LNCAP (cell line): ENCODE data around the gene EVC2.

Experiments
- CTCF ChIP-seq: fragments of 450-650 bp; IDR thresholded peaks from 2 replicates; pipeline ENCODE4 v1.5.1; 2017; ENCODE audit warnings: mild to moderate bottlenecking

The EVC2 gene

DNA sequence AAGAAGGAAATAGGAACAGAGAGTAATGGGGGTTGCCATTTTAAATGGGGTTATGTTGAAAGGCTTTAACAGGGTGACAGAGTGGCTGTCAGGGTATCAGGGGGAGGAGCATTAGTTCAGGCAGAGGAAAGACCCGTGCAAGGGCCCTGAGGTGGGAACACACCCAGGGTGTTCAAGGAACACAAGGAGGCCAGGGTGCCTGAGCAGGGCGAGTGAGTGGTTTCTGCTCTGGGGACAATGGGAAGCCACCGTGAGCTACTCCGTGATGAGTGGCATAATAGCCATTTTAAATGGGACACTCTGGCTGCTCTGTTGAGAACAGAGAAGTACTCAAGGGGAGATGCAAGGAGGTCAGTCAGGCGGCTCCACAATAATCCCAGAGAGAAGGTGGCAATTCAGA is 4.5 kb downstream of the EVC2 start:
- TF ChIP-seq CTCF = no peak

DNA sequence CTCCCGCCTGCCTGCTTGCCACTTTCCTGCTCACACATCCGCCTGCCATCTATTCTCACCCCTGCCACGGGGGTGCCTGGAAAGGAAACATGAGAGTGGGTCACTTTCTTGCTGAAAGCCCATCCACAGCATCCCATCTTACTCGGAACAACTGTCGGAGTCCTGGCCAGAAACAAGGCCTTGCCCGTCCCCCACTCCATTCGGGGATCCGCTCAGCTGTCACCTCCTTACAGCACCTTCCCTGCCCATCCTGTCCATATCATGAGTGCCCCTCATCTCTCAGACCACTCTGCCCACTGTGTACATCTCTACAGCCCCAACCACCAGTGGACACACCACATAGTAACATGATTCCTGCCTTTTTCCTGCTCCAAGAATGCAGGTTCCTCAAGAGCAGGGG is 6.4 kb downstream of the EVC2 start:
- no peak for TF ChIP-seq CTCF

GRCh38 chr4:5700459-5700858 is 7.9 kb downstream of the EVC2 start:
- TF ChIP-seq CTCF = no peak

DNA sequence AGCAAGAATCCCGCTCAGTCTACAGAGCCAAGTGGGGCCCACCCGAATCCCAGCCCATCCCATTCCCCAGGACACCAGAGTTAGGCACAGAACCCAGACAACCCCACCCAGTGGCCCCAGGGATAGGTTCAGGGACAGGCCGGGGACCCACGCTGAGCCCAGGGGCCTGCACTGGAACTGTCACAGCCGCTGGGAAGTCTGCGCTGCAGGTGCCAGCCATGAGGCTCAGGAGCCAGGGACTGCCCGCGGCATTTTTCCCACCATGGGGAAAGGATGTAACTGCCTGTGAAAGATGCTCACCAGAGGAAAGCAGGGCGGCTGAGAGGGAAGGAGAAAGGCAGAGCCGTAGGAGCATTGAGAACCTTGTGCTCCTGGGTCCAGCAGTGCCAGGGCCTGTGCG is 12.0 kb downstream of the EVC2 start:
- TF ChIP-seq CTCF = no peak

- no peak for TF ChIP-seq CTCF
Measured at GRCh38 chr4:5693871-5694270, 14.5 kb downstream of the EVC2 start.

DNA sequence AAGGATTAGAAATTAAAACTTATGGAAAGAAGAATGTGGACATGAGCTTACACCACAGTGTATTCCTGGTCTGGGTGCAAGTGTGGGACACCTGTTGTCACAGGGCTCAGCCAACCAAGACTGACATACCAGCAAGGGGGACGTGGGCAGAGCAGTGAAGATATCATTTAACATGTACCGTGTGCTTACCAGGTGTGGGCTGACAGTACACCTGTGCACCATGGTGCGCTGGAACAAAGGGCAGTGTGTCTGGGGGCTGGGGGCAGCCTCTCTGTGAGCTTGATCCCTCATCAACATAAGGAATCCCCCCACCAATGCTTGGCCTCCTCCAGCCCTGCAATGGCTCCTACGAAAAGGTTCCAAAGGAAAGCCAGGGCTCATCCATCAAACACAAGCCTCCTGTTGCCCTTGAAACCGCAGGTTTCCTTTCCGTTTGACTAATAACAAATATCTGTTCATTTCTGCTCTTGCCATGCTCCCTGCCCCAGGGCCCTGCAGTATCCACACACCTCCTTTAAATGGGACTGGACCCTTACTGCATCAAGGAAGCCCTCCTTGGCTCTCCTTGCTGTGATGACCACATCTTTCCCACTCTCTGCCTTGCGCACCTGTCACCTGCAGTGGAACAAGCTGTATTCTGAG is 16.7 kb downstream of the EVC2 start:
- no peak for TF ChIP-seq CTCF

DNA sequence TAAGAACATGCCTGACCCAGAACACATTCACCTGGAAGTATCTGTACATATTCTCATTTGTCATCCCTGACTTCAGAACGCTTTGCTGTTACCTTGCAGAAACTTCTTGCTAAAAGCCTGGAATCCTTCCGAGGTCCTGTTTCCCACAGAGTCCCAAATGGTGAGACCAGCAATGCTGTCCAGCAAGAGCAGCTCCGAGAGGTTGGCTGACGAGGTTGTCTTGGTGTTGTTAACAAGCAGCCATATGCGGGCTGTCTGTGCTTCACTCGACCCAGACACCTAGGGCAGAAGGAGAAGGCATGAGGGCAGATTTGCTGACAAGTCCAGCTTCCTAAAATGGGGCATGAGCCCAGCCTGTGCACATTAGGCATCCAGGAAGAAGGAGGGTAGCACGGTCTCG is 19.3 kb downstream of the EVC2 start:
- TF ChIP-seq CTCF = no peak

GRCh38 chr4:5686338-5686737 is 22.0 kb downstream of the EVC2 start:
- no peak for TF ChIP-seq CTCF
